ENCODE results near the gene HSP90AB1. TPM values are rescaled to one million over a fixed set of nuclear protein-coding genes. Genes with fewer than 3 reads are reported as not detected.
"Not testable (repeated sequence)": the region's sequence is repeated elsewhere in the genome, so short reads cannot be mapped to it uniquely, and the experiment has no call there.

HSP90AB1 gene
- total RNA-seq, 1 experiment from 2014 or later = 1,986 TPM

- peaks cover 11% of the 10 kb centered on the region; the same call in 1 of the 2 replicates for H3K4me1 ChIP-seq (ENCODE audit: insufficient read depth, low read length)
- peaks cover 52 to 70% (median 59%) of the 10 kb centered on the region in 3 experiments for H3K36me3 Mint-ChIP-seq (ENCODE audit: insufficient read depth in 1 of 3, low read depth in 3 of 3)
These were observed 16.7 kb upstream of the HSP90AB1 start for GRCh38 chr6:44230034-44230675.

DNA sequence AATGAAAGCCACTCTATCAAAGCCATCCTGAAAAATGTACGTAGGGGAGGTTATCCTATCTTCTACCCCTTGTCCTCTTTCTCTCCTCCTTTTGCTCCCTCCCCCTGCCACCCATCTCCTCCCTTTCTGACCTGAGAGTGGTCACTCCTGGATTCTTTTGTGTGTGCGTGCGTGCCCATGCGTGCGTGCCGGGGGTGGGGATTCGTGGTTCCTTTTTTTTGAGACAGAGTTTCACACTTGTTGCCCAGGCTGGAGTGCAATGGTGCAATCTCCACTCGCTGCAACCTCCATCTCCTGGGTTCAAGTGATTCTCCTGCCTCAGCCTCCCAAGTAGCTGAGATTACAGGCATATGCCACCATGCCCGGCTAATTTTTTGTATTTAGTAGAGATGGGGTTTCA lies 15.5 kb upstream of the HSP90AB1 start:
- not testable (repeated sequence) for H3K23ac ChIP-seq (ENCODE audit: insufficient read length, low read depth, low read length); H3K79me1 ChIP-seq (ENCODE audit: insufficient read depth, low read depth, low read length, poor library complexity, severe bottlenecking); H3K9ac ChIP-seq (ENCODE audit: extremely low read depth, insufficient read length, low read length); H2BK15ac ChIP-seq (ENCODE audit: low read depth, low read length); H3K27ac ChIP-seq (ENCODE audit: insufficient read length, low read depth, low read length); H3K14ac ChIP-seq (ENCODE audit: insufficient read depth, low read length); H3T11ph ChIP-seq (ENCODE audit: low read length); H4K5ac ChIP-seq (ENCODE audit: insufficient read length, low read depth, low read length); H3K4ac ChIP-seq (ENCODE audit: low read depth, low read length); H4K20me1 ChIP-seq (ENCODE audit: control insufficient read depth, insufficient read depth, insufficient read length); H2BK20ac ChIP-seq (ENCODE audit: low read depth, low read length, poor library complexity, severe bottlenecking); H3K4me1 ChIP-seq (ENCODE audit: insufficient read depth, low read length); H3K79me2 ChIP-seq (ENCODE audit: insufficient read depth, low read length); H2AK5ac ChIP-seq (ENCODE audit: insufficient read length, low read length); H2BK12ac ChIP-seq (ENCODE audit: insufficient read length, low read depth, low read length); H2BK5ac ChIP-seq (ENCODE audit: insufficient read length, low read length); H3K56ac ChIP-seq (ENCODE audit: insufficient read length, low read depth, low read length); H3K27me3 Mint-ChIP-seq (ENCODE audit: low read depth); H4K91ac ChIP-seq (ENCODE audit: insufficient read length, low read depth, low read length); H2BK120ac ChIP-seq (ENCODE audit: low read depth, low read length, poor library complexity, severe bottlenecking); H3K27me3 ChIP-seq (ENCODE audit: insufficient read depth, low read length); H3K9me3 Mint-ChIP-seq; H3K4me3 Mint-ChIP-seq; H3K4me2 ChIP-seq (ENCODE audit: insufficient read depth, insufficient read length, low read length); H3K23me2 ChIP-seq (ENCODE audit: insufficient read length, low read depth, low read length, poor library complexity, severe bottlenecking); DNase-seq; H4K8ac ChIP-seq (replicated peaks; ENCODE audit: insufficient read length, low read depth, low read length); H3K18ac ChIP-seq (ENCODE audit: insufficient read length, low read depth, low read length); H2AFZ ChIP-seq (ENCODE audit: low read length); H3K9me3 ChIP-seq (ENCODE audit: control insufficient read depth, low read depth, low read length)
- WGBS (ENCODE audit: extremely low coverage, insufficient read length, low lambda C conversion rate) = no CpG with 5 or more reads among the region's 9 CpGs
- H3K4me1 Mint-ChIP-seq = peaks cover 25 to 41% of the 10 kb centered on the region in 2 experiments
- H3K27ac Mint-ChIP-seq = 0 out of 7 replicates have a peak overlapping the region, but pooled peaks of 1 of the 3 experiments have one; percentile 53
- H3K36me3 Mint-ChIP-seq (ENCODE audit: insufficient read depth in 1 of 3, low read depth in 3 of 3) = peaks cover 54 to 81% (median 71%) of the 10 kb centered on the region in 3 experiments

More at GRCh38 chr6:44230034-44230675, 16.7 kb upstream of the HSP90AB1 start:
- Histone ChIP-seq H3K4me2 (ENCODE audit: insufficient read depth, insufficient read length, low read length) (no peak overlapping the region), H3K9ac (ENCODE audit: extremely low read depth, insufficient read length, low read length) (no peak overlapping the region), H4K5ac (ENCODE audit: insufficient read length, low read depth, low read length) (no peak overlapping the region), H3K23ac (ENCODE audit: insufficient read length, low read depth, low read length) (no peak overlapping the region), H3K14ac (ENCODE audit: insufficient read depth, low read length) (no peak overlapping the region), H2BK120ac (ENCODE audit: low read depth, low read length, poor library complexity, severe bottlenecking) (no peak overlapping the region), H2AK5ac (ENCODE audit: insufficient read length, low read length) (no peak overlapping the region), H3K79me1 (ENCODE audit: insufficient read depth, low read depth, low read length, poor library complexity, severe bottlenecking) (peaks cover 10% of the 10 kb centered on the region), H3K4ac (ENCODE audit: low read depth, low read length) (no peak overlapping the region), H3K23me2 (ENCODE audit: insufficient read length, low read depth, low read length, poor library complexity, severe bottlenecking) (no peaks in the 10 kb centered on the region), H4K8ac (replicated peaks; ENCODE audit: insufficient read length, low read depth, low read length) (no peak overlapping the region), H4K91ac (ENCODE audit: insufficient read length, low read depth, low read length) (no peak overlapping the region), H3K79me2 (ENCODE audit: insufficient read depth, low read length) (peaks cover 8% of the 10 kb centered on the region; the same call in 1 of the 2 replicates), H4K20me1 (ENCODE audit: control insufficient read depth, insufficient read depth, insufficient read length) (peaks cover 2% of the 10 kb centered on the region), H3K27ac (ENCODE audit: insufficient read length, low read depth, low read length) (no peak overlapping the region), H3K56ac (ENCODE audit: insufficient read length, low read depth, low read length) (no peak overlapping the region), H2AFZ (ENCODE audit: low read length) (no peak overlapping the region), H3K18ac (ENCODE audit: insufficient read length, low read depth, low read length) (no peak overlapping the region), H2BK12ac (ENCODE audit: insufficient read length, low read depth, low read length) (no peak overlapping the region), H2BK15ac (ENCODE audit: low read depth, low read length) (no peak overlapping the region), H3T11ph (ENCODE audit: low read length) (no peak overlapping the region), H2BK5ac (ENCODE audit: insufficient read length, low read length) (no peak overlapping the region), H2BK20ac (ENCODE audit: low read depth, low read length, poor library complexity, severe bottlenecking) (no peak overlapping the region), H3K9me3 (ENCODE audit: control insufficient read depth, low read depth, low read length) (no peaks in the 10 kb centered on the region), H3K27me3 (ENCODE audit: insufficient read depth, low read length) (no peaks in the 10 kb centered on the region)
- Mint-ChIP-seq H3K4me3 (no peak overlapping the region), H3K27ac (no peak overlapping the region), H3K9me3 (no peaks in the 10 kb centered on the region; a peak in 1 of 5 replicates), H3K27me3 (ENCODE audit: low read depth) (no peaks in the 10 kb centered on the region), H3K4me1 (peaks cover 33 to 46% of the 10 kb centered on the region in 2 experiments)
- no CpG with 5 or more reads among the region's 10 CpGs for WGBS (ENCODE audit: extremely low coverage, insufficient read length, low lambda C conversion rate)
- no peak for TF ChIP-seq CTCF (conservative IDR thresholded peaks at IDR 0.05)
- DNase-seq = no peak
